IPS DF 6.9 (cell line): Measurements from ENCODE around the gene SIRPA.

Experiments
- DNase-seq: peaks from one replicate; pipeline ENCODE4 v3.0.0-alpha.2; 2013; ENCODE audit warnings: low read depth, low spot score
- H3K27ac ChIP-seq: one replicate; pipeline ENCODE4 v1.5.1; 2013; ENCODE audit warnings: low read length, control low read depth
- H3K27me3 ChIP-seq: 2 replicates; pipeline ENCODE4 v1.6.1; 2013; ENCODE audit warnings: mild to moderate bottlenecking, low read length; ENCODE audit not compliant: control insufficient read depth, insufficient read depth
- H3K36me3 ChIP-seq: 2 replicates; pipeline ENCODE4 v1.6.1; 2013; ENCODE audit warnings: low read length; ENCODE audit not compliant: control insufficient read depth, insufficient read depth
- H3K4me1 ChIP-seq: 2 replicates; pipeline ENCODE4 v1.6.1; 2013; ENCODE audit warnings: low read length; ENCODE audit not compliant: control insufficient read depth, insufficient read depth
- H3K4me3 ChIP-seq: 2 replicates; pipeline ENCODE4 v1.5.1; 2013; ENCODE audit warnings: mild to moderate bottlenecking, low read length
- H3K9me3 ChIP-seq: 2 replicates; pipeline ENCODE4 v1.6.1; 2013; ENCODE audit warnings: low read length, inconsistent platforms; ENCODE audit not compliant: control insufficient read depth, insufficient read depth
- WGBS: extraction: QIAGEN DNeasy Blood & Tissue Kit; methylation state at CpG from one replicate; pipeline ENCODE4 v1.1.7; 2013; ENCODE audit warnings: mixed read lengths, missing lambda C conversion rate; ENCODE audit not compliant: insufficient read length, insufficient coverage; 5-methylcytosine and 5-hydroxymethylcytosine counted together

SIRPA gene

DNA sequence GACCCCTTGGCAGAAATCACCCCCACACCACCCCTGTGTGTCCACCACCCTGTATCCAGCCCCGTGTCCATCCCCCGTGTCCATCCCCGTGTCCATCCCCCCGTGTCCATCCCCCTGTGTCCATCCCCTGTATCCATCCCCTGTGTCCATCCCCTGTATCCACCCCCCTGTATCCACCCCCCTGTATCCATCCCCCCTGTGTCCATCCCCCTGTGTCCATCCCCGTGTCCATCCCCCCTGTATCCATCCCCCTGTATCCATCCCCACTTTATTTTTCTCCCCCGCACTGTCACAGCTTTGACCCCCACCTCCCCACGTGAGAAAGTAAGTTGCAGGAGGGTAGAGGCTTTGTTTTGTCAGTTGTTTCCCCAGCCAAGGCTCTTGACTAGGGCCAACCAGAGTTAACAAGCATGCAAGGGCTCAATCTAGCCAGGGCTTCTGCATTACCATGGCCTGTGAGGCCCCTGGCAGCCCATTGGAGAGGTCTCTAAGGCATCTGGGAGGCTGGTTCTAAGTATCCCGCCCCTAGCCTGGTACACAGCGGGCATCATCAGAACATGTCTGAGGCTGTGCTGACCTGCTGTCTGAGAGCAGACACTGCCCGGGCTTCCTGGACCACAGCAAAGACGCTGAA is 18.1 kb upstream of the SIRPA start:
- WGBS, result no CpG with 5 or more reads among the region's 11 CpGs
- DNase-seq, result no peak
- no peaks in the 10 kb centered on the region for H3K27me3 ChIP-seq
- no peaks in the 10 kb centered on the region for H3K9me3 ChIP-seq
- H3K4me3 ChIP-seq, result no peak overlapping the region
- no peaks in the 10 kb centered on the region for H3K4me1 ChIP-seq
- no peaks in the 10 kb centered on the region for H3K36me3 ChIP-seq
- no peak overlapping the region for H3K27ac ChIP-seq

DNA sequence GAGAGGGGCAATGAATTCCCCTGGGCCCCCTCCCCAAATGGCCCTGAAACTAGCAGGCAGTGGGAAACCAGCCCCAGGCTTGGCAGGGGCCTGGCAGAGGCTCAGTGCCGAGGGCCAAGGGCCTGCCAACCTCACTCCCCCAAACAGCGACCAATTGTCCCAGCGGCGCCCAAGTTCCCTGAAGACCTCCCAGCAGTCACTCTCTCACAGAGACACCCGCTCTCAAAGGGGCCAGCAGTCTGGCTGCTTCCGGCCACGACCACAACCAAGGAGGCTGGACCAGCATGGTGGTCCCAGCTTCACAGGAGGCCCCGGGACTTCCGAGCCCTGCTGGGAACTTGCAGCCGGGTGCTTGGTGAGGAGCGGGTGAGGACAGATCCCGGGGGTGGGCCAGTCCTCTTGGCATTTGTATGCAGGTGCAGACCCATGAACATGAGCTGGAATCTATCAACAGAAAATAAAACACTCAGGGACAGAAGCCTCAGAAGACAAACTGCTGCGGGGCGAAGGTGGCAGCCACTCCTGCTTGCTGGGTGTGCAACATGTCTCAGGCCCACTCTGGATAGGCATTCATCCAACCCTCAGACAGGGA is 17.5 kb upstream of the SIRPA start:
- Histone ChIP-seq H3K4me1 (no peaks in the 10 kb centered on the region), H3K27ac (no peak overlapping the region), H3K4me3 (no peak overlapping the region), H3K27me3 (no peaks in the 10 kb centered on the region), H3K9me3 (no peaks in the 10 kb centered on the region), H3K36me3 (no peaks in the 10 kb centered on the region)
- no peak for DNase-seq
- WGBS, result no CpG with 5 or more reads among the region's 14 CpGs

DNA sequence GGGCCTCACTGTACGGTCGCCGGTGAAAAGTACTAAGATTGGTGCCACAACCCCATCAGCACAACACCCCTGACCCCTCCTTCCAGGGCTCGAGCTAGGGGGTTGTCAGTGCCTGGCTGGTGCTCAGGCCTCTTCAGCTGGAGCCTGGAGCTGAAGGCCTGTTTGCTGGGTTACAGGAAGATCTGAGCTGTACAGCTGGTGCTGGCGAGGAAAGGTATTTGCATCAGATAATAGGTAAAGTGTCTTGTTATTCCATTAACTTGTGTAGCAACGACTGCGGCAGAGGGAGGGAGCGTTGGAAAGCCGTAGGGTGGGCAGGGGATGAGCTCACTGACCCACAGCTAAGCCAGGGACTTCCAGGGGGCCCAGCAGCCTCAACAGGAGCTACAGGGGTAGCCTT is 15.8 kb upstream of the SIRPA start:
- no peak overlapping the region for H3K27ac ChIP-seq
- WGBS, result no CpG with 5 or more reads among the region's 9 CpGs
- H3K4me3 ChIP-seq, result no peak overlapping the region
- no peaks in the 10 kb centered on the region for H3K9me3 ChIP-seq
- H3K27me3 ChIP-seq, result no peaks in the 10 kb centered on the region
- H3K4me1 ChIP-seq, result no peaks in the 10 kb centered on the region
- DNase-seq, result no peak
- no peaks in the 10 kb centered on the region for H3K36me3 ChIP-seq

DNA sequence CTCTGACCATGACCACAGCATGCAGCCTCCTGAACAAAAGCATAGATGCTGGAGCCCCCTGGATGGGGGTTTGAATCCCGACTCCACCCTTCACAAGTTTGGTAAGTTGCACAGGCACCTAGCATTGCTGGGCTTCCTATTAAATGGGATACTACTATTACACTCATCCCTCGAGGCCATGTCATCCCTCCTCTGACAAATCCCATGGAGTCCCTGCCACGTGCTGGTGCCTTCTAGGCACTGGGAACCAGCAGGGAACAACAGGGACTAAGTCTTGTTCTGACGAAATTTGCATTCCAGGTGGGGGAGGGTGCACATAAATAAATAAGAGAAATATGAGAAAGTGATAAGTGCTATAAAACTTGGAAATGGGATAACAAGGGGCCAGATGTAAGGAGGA is 15.3 kb upstream of the SIRPA start:
- WGBS, result no CpG with 5 or more reads among the region's 4 CpGs
- no peak overlapping the region for H3K4me3 ChIP-seq
- no peaks in the 10 kb centered on the region for H3K36me3 ChIP-seq
- no peak for DNase-seq
- H3K4me1 ChIP-seq, result no peaks in the 10 kb centered on the region
- no peaks in the 10 kb centered on the region for H3K9me3 ChIP-seq
- no peak overlapping the region for H3K27ac ChIP-seq
- H3K27me3 ChIP-seq, result no peaks in the 10 kb centered on the region

DNA sequence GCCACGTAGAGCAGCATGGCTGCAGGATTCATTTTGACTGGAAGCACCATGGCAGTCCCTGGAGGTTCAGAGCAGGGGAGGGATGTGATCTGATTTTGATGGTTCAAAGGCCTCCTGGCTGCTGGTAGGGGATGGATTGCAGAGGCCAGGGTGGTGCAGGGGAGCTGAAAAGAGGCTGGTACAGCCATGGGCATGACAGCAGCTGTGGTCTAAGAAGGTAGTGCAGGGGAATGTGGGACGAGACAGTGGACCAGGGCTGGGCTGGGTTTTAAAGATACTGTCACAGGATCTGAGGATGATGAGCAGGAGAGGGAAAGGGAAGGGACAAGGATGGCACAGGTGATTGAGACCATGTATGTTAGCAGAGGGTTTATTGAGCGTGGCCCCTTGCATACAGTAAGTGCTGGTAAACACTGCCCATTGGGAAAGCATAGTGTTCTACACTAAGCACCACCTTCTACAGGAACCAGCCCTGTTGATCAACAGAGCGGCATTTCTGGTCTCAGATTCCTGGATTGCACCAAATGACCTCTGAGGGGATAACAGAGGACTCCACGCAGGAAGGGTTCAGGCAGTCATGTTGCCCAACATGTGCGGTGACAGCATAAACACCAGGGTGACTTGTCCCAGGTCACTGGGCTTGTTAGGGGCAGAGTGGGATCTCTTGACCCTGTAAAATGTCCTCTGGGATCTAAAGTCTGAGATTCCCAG is 14.5 kb upstream of the SIRPA start:
- Histone ChIP-seq H3K9me3 (no peaks in the 10 kb centered on the region), H3K36me3 (no peaks in the 10 kb centered on the region), H3K27me3 (no peaks in the 10 kb centered on the region), H3K4me1 (no peaks in the 10 kb centered on the region), H3K27ac (no peak overlapping the region), H3K4me3 (no peak overlapping the region)
- DNase-seq, result no peak
- no CpG with 5 or more reads among the region's 6 CpGs for WGBS

DNA sequence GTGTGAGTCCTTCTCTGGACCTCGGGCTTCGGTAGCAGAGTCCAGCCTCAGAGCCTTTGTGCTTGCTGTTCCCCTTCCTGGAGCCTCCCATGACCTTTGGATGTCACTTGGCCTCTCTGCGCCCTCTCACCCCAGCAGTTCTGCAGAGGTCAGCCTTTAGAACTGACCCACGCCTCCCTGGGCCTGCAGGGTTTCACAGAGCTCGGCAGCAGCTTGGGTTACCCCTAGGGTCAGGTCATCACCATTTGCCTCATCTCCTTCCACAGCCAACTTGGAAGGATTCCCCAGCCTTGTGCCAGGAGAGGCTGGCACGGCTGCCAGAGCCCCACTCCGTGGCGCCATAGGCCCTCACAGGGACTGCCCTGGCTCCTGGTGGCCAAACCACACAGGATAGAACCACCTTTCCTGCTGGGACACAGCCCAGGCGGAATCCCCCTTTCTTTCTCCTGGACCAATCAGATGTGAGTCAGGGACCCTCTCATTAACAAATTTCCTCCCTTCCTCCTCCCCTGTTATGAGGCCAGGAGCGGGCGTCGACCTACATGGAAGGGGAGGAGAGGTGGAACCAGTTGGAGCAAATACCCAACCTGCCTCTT is 13.9 kb upstream of the SIRPA start:
- WGBS, result no CpG with 5 or more reads among the region's 12 CpGs
- no peaks in the 10 kb centered on the region for H3K9me3 ChIP-seq

DNA sequence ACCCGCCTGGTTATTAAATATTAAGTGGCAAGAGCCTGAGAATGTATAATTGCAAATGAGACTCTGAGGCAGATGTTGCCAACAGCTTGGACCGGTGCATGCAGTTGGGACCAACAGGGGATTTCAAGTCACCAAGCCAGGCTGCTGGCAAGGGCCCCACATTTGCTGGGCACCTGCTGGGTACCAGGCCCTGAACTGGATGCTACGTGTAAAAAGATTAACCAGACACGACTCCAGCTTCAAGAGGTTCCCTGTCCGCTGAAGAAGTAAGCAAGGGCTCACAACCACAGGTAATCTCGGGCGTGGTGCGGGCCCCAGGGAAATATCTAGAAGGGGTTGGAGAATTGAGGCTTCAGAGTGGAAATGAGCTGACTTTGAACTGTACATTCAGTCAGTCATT is 13.2 kb upstream of the SIRPA start:
- no CpG with 5 or more reads among the region's 8 CpGs for WGBS
- H3K4me1 ChIP-seq, result no peaks in the 10 kb centered on the region
- H3K36me3 ChIP-seq, result no peaks in the 10 kb centered on the region
- H3K9me3 ChIP-seq, result no peaks in the 10 kb centered on the region
- no peaks in the 10 kb centered on the region for H3K27me3 ChIP-seq
- no peak overlapping the region for H3K27ac ChIP-seq
- DNase-seq, result no peak
- H3K4me3 ChIP-seq, result no peak overlapping the region

More for the DNA sequence above, 13.9 kb upstream of the SIRPA start:
- no peak for DNase-seq
- no peaks in the 10 kb centered on the region for H3K27me3 ChIP-seq
- H3K4me1 ChIP-seq, result no peaks in the 10 kb centered on the region
- H3K27ac ChIP-seq, result no peak overlapping the region
- no peaks in the 10 kb centered on the region for H3K36me3 ChIP-seq
- H3K4me3 ChIP-seq, result no peak overlapping the region

DNA sequence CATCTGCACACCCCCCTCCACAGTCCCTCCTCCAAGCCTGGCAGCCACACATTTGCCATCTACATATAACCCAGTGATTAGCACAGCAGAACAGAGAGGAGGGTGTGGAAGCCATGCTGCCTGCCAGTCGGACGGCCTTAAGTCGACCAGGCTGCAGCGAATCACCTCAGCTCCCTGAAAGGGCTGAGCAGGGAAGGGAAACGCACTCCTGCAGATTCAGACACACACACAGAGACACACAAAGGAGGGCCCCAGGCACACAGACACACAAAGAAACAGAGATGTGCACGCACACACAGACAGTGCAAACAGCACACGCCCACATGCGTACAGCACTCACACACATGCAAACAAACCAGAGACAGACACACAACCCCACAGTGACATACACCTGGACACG is 11.2 kb upstream of the SIRPA start:
- no CpG with 5 or more reads among the region's 9 CpGs for WGBS
- no peak for DNase-seq

DNA sequence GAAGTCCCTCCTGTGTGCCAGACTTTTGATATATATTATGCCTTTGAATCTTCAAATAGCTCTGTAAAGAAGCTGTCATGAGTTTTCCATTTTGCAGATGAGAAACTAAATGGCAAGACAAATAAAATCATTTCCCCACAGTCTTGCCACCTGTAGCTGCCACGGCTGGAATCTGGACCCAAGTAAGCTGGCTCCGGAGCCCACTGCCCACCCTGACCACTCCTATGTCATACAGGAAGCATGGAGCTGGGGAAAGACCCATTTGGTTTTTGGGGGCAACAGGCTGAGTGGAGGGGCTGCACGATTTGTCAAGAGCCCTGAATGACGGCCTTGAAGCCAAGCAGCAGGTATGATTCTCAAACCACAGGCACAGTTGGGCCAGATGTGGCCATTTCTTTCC is 10.0 kb upstream of the SIRPA start:
- Histone ChIP-seq H3K27ac (no peak overlapping the region), H3K36me3 (no peaks in the 10 kb centered on the region)
- WGBS, result no CpG with 5 or more reads among the region's 4 CpGs

More for the DNA sequence above, 11.2 kb upstream of the SIRPA start:
- Histone ChIP-seq H3K4me3 (no peak overlapping the region), H3K27me3 (no peaks in the 10 kb centered on the region), H3K9me3 (no peaks in the 10 kb centered on the region), H3K4me1 (no peaks in the 10 kb centered on the region), H3K36me3 (no peaks in the 10 kb centered on the region), H3K27ac (no peak overlapping the region)

DNA sequence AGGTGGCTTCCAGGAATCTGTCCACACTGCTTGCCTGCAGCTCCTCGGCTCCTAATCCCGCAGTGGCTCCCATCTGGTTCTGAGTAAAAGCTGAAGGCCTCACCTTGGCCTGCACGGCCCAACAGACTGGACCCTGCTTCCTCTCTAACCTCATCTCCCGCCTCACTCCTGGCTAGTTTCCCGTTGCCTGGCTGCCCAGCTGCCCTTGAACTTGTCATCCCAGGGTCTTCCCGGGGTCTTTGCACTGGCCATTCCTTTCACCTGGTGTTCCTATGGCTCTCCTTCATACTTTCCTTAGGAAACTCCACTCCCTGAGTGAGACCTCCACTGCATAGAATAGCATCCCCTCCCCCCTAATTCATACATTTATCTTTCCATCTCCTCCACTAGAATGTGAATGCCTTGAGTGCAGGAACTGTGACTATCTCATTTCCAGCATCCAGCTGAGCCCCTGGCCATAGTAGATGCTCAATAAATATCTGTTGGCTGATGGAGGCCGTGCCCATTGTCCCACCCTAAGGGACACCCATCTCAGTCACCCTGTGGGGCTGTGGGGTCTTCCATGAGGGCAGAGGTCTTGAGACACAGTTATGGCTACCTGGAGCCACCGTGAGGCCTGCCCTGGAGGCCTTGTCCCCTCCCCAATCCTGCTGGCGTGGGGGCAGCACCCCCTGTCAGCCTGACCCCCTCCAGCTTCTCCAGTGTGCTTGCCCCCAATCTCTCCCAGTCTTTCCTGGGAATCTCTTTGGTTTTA is 9.1 kb upstream of the SIRPA start:
- H3K36me3 ChIP-seq, result no peaks in the 10 kb centered on the region
- no peaks in the 10 kb centered on the region for H3K4me1 ChIP-seq
- H3K27me3 ChIP-seq, result no peaks in the 10 kb centered on the region
- DNase-seq, result no peak
- no peak overlapping the region for H3K4me3 ChIP-seq
- no peaks in the 10 kb centered on the region for H3K9me3 ChIP-seq
- WGBS, result no CpG with 5 or more reads among the region's 9 CpGs
- no peak overlapping the region for H3K27ac ChIP-seq

More for the DNA sequence above, 10.0 kb upstream of the SIRPA start:
- Histone ChIP-seq H3K4me1 (no peaks in the 10 kb centered on the region), H3K4me3 (no peak overlapping the region), H3K27me3 (no peaks in the 10 kb centered on the region), H3K9me3 (no peaks in the 10 kb centered on the region)
- no peak for DNase-seq
